Gastroesophageal sphincter (tissue), 3 donors: ENCODE measurements around the gene HES4.

Source experiments
- EP300 ChIP-seq: sonication (generic); formaldehyde crosslinking; IDR thresholded peaks from one replicate; pipeline ENCODE4 v1.6.1; 2017; ENCODE audit warnings: antibody characterized with exemption, mild to moderate bottlenecking
- POLR2A ChIP-seq, 2 donors: fragments of 450-650 bp; IDR thresholded peaks; one replicate each; pipeline ENCODE4 v1.6.1; 2017; ENCODE audit warnings: antibody characterized with exemption in 2 of 2, mild to moderate bottlenecking in 2 of 2, moderate library complexity in 1 of 2
- POLR2AphosphoS5 ChIP-seq: sonication (generic); formaldehyde crosslinking; IDR thresholded peaks from one replicate; pipeline ENCODE4 v1.6.1; 2017; ENCODE audit warnings: antibody characterized with exemption
- TF ChIP-seq, protein P1 (sequence below), 4 experiments: fragments of 200-600 bp in 2 of 4; fragments of 450-650 bp in 2 of 4; sonication (generic) in 1 of 4; IDR thresholded peaks; one replicate each; pipeline ENCODE4 v1.5.1; 2017 to 2019; ENCODE audit warnings: antibody characterized with exemption in 4 of 4, mild to moderate bottlenecking in 2 of 4, moderate library complexity in 2 of 4

DNA sequence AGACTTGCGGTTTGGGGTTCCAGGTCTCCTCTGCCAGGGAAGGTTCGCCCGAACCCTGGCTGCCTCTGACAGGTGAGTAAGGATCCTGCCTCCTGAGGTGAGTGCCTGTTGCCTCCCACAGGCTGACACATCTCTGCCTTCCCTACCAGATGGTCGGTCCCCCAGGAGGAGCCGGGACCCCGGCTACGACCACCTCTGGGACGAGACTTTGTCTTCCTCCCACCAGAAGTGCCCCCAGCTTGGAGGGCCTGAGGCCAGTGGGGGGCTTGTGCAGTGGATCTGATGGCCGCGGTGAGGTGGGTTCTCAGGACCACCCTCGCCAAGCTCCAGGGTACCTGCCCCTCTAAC, 25.6 kb downstream of the HES4 start:
- TF ChIP-seq POLR2A (IDR thresholded peaks at IDR 0.05) (no peak), POLR2AphosphoS5 (no peak), EP300 (no peak)
- TF ChIP-seq, protein P1, sequence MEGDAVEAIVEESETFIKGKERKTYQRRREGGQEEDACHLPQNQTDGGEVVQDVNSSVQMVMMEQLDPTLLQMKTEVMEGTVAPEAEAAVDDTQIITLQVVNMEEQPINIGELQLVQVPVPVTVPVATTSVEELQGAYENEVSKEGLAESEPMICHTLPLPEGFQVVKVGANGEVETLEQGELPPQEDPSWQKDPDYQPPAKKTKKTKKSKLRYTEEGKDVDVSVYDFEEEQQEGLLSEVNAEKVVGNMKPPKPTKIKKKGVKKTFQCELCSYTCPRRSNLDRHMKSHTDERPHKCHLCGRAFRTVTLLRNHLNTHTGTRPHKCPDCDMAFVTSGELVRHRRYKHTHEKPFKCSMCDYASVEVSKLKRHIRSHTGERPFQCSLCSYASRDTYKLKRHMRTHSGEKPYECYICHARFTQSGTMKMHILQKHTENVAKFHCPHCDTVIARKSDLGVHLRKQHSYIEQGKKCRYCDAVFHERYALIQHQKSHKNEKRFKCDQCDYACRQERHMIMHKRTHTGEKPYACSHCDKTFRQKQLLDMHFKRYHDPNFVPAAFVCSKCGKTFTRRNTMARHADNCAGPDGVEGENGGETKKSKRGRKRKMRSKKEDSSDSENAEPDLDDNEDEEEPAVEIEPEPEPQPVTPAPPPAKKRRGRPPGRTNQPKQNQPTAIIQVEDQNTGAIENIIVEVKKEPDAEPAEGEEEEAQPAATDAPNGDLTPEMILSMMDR (IDR thresholded peaks at IDR 0.05): no peak
